HG02884 (cell line): ENCODE measurements around the gene PDE4B.
A peak's percentile ranks its signal among the peaks of the same experiment; 100 is the strongest.

Experiments used
- ATAC-seq: cut with Tn5 transposase; IDR thresholded peaks from one replicate; pipeline ENCODE4 v1.9.1; 2021; ENCODE audit warnings: mild to moderate bottlenecking, moderate library complexity; ENCODE audit not compliant: unreplicated experiment

The PDE4B gene

DNA sequence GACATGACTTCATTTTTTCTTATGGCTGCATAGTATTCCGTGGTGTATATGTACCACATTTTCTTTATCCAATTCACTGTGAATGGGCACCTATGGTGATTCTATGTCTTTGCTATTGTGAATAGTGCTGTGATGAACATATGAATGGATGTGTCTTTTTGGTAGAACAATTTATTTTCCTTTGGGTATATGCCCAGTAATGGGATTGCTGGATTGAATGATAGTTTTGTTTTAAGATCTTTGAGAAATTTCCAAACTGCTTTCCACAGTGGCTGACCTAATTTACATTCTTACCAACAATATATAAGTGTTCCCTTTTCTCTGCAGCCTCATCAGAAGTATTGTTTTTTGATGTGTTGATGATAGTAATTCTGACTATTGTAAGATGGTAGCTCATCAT is 379.6 kb downstream of the PDE4B start:
- no peak for ATAC-seq

DNA sequence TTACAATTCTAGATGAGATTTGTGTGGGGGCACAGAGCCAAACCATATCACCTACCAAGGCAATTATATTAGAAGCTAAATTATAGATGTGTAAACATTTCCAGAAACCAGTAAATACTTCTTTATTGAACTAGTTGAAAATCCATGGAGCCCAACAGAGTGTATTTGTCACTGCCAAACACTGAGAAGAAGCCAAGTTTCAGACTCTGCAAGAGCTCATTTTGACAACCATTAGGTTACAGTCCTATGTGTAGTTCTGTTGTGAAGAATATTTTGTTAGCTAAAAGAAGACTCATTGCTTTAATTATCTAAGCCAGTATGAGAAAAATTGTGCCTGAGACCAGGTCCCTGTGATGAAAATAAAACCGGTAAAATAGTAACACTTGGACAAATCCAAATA is 382.4 kb downstream of the PDE4B start:
- ATAC-seq: no peak

DNA sequence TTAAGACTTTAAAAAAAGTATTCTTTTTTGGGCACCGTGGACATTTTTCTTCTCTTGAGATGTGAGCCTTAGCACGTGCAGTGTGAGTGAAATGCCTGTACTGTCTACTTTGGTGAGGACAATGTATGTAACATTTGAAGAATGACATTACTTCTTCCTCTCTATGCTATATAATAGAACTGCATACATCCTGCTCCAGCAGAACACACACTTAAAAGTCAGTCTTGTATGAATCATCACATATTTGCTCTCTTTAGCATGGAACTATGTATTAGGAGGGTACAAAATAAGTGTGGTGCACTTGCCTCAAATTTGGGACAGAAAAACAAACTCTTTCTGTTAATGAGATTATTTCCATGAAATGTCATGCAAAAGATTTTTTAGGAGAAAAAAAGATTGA is 382.9 kb downstream of the PDE4B start:
- ATAC-seq: no peak

DNA sequence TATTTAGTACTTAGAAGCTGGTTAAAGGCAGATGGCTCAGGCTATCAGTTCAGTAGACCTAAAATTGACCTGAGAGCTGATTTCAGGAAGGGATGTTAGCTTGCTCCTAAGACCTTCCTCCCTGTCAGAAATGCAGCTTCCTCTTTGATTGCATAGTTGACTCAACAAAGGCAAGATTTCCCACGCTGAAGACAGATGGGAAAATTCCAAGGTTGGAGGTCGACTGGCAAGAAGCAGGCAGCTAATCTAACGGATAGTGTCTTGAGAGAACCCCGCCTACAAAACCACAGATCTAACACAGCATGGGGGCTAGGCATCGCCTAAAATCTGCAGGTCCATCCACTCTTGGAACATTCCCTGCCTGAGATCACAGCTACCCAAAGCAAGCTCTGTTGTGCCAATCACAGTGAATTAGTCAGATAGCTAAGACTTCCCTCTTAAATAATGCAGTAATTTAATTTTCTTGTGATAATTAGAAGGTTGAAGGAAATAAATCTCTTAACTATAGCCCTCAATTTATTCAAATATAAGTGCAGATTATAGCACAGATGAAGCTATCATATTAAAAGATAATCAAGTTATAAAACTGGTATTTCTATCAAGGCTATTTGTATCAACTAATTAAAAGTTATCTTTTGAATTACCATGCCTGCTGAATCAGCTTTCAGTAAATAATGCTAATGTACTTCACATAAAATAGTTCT is 383.5 kb downstream of the PDE4B start:
- ATAC-seq: no peak

DNA sequence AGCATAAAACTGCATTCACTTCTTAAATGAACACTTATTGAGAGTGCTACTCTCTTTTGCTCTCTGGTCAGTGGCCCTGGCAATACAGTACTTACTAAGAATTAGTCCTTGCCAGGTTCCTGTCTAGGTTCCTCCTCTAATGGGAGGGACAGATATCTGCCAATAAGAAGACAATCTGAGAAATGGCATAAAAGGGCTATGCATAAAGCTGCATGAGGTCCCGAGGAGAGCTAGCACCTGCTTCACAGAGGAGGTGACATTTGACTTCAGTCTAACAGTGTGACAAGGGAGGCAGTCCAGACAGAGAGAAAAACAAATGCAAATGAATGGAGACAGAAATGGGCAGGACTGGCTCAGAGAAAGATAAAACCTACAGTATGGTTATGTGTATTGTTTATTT is 384.1 kb downstream of the PDE4B start:
- ATAC-seq: no peak

DNA sequence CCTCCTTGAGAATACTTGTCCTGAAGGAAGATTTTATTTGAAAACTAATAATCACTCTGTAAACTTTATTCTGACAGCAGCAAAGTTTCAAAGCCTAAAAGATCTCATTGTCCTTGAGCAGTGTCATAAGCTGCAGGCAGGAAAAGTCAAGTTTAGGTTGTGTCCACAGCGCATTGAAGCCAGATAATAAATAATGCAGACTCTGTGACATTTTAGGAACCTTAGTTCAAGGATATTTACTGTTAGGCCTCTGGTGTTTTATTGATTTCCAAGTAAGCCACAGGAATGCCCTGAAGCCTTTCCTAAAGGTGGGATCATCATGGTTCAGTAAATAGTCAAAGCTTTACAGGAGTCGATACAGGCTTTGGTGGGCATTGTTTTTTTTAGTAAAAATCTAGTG is 384.8 kb downstream of the PDE4B start:
- no peak for ATAC-seq

DNA sequence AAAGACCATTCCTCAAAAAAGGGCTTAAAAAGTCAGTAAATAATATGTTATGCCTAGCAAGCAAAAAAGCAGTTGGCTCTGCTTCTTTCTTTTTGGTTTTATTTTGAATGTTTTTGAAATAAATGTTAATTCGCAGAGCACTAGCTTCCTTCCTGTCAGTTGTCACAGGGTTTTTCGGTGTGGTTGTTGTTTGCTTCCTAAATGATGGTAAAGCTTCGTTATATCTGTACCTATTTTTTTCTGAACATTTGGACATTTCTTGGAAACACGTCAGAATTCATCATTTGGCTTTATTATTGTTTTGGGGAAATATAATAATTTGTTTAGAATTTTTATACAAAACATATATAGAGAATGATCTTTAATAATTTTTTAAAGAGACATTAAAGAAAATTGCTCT is 389.3 kb downstream of the PDE4B start:
- no peak for ATAC-seq

DNA sequence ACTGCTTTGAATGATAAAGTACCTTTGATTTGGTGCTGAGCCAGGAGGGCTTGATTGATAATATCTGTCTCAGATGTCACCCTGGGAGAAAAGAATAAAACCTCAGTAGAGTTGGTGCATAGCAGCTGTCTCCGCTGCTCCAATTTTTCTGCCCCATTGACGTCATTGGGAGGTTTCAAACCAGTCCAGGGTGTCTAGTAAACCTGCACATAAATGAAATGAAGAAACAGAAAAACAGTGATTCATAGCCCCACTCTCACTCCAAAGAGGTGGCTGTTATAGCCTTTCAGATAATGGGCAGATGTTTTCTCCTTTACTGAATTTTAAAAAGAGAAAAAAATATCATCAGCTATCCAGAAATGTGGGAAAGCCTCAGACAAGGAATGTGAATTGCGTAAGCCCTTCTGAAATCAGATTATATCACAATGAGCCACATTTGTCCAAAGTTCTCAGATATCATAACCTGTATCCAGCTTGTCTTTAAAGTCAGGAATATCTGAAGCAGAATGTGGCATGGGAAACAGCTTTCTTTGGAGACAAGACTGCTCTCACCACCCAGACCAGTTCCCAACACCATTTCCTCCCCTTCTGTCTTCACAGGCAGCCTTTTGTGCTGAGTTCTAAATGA is 390.0 kb downstream of the PDE4B start:
- no peak for ATAC-seq

DNA sequence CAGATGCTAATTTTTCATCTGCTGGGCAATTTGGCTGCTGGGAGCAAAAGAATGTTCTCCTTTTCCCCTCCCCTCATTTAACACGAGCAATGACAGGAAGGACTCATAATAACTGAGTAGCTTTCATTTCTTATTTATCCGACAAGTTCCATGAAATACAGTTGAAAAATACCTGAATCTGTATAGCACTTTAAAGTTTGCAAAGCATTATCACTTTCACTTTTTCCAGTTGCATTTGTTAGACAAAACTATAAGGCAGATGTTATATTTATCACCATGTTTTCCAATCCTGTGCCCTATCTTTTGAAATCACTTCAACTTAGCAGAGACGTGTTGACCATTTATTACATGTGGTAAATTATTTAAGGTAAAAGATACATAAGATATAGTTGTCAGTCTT is 390.7 kb downstream of the PDE4B start:
- no peak for ATAC-seq

DNA sequence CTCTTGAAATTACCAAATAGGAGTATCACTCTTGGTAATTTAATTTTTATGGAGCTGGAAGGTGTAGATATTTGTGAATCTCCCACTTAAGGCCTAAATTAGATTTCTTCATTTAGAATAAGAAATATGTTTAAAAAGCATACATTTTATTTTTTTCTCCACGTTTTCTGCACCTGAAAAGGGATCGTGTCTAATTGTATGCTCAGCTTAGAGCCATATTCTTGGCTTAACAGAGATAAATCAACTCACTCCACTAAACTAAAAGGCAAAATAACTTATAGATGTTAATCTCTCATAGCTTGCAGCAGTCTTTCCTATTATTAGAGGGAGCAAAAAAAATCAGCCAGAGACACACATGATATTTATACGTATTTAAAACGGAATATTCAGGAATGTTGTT is 404.4 kb downstream of the PDE4B start:
- ATAC-seq: no peak

DNA sequence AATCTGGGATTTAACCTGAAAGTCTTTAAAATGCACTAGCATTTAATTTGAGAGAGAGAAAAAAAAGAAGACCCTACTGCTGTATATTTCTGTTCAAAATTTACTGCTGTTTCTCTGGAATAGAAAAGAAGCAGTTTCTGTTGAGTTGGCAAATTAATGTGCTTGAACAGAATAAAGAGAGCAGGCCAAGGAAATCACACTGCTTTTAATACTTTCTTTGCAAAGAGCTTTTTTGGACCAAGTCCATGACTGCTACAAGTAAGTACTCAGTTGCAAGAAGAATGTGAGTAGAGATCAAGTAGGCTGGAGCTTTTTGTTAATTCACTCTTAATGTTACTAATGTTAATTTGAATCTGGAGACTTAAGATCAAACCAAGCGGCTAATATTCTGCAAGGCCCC is 405.1 kb downstream of the PDE4B start:
- ATAC-seq: no peak

DNA sequence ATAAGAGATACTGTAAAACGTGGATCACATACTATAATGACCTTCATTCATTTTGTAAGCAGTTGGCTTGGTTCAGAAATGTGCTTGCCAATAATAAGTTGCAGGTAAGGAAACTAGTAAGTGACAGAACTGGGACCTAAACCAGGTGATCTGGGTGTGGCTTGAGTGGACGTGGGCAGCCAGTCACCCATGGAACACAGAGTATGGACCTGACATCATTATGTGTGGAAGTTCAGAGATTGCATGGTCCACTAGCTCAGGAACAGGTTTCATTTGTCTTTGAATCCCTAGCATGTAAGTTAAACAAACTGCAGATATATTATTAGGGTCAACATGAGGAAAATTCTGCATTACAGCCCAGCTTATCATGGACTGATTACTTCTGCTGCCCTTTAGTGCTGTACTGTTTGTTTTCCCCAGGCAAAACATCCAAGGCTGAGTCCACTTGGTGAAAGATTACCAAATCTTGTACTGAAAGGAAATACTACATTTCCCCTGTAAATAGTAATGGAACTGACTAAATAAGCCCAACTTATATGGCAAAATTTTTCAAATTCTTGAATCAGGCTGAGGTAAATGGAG is 414.0 kb downstream of the PDE4B start:
- no peak for ATAC-seq

DNA sequence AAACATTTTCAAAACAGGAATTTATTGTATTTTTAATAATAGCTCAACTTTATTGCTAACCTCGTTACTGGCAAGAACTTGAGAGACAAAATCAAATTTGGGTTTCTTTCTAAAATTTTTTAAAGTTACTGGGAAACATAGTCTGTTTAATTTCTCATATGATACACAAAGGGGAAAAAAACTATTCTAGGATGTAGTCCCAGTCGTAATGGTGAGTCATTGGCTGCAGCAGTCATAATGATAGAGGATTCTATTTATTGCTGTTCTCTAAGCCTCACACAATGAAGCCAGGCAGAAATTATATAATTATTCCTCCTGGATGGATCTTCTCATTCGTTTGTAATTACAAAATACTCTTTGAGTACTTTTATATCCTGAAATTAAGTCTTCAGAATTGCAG is 414.8 kb downstream of the PDE4B start:
- no peak for ATAC-seq

DNA sequence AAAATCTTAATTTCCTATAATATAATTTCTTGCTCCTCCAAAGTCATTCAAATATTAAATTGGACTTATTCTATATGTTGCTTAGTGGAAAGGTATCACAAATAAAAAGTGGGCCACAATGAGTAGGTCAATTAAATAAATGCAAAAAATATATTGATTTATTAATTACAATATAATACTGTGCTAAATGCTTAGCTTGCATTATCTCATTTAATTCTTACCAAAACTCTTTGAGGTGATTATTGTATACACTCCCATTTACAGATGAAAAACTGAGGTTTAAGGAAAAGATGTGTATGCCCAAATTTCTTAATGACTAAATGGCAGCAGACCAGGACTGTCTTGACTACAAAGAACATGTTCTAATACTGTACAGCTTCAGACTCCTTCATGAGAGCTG is 415.9 kb downstream of the PDE4B start:
- ATAC-seq: no peak

DNA sequence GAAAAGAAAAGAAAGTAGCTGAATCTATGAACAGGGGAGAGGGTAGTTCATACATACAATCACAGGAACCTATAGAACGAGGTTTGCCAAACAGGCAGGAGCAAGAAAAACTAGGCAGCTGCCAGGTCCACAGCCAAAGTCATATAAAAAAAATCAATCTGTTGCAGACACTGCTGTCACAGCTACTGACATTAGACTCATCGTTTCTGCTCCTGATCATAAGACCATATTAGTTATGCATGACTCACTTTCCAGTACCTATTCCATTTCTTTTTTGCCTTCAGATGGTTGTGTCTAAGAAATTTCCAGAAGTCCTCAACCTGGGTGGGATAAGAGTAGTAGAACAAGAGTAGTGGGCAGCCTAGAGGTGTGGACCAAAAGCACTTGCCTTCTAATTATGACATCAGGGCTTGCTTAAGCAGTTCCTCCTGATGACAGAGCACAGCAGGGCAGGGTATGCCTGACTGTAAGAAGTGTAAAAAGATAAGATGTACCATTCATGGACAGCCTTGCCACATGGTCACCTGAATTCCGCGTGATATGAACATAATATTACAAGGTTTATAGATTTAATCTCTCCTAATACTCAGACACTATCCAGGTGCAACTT is 418.0 kb downstream of the PDE4B start:
- ATAC-seq: no peak

DNA sequence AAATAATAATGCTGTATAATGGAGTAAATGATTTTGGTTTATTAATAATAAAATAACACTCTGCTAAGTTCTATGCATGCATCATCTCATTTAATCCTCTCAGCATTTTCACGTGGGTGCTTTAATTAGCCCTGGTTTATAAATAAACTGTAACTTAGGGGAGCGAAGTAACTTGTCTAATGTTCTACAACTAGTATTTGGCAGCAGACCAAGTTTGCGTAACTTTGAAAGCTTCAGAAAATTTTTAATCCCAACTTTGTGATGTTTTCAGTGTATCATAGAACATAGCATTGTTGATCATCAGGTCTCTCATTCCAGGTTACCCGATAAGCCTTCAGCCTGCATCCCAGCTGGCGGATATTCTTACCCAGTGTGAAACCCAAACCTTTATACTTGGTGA is 418.8 kb downstream of the PDE4B start:
- no peak for ATAC-seq

DNA sequence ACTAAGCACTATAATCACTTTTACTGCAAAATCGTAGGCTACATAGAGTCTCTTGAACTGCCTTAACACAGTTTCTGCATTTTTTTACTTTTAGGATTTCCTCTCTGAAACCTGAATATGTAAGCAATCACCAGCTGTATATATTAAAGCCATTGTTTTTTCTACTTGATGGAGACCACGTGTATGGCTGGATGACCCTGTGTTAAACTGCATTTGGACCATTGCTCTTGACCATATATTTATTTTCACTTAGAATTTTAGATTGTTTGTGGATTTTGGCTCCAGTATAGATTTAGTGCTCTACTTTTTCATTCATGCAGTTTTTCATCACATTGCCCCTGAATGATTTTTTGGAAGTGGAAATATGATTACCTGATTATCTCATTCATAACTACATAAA is 420.8 kb downstream of the PDE4B start:
- no peak for ATAC-seq

DNA sequence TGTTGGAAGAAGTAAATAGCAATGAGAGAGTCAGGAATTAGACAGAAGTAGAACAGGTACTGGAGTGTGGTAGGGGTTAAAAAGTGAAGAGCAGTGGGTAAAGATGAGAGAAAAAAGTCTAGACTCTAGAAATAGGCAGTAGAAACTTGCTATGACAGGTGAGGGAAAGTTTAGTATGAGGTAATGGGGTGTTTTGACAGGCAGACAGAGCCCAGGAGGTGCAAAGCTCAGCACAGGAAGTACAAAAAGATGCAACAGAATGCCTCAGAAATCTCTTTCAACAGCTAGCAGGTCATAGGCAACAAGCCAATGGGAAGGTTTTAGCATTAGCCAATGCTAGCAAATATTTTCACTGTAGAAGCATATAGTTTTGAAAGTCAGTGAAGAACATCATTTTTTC is 422.2 kb downstream of the PDE4B start:
- ATAC-seq: peak; percentile 56

DNA sequence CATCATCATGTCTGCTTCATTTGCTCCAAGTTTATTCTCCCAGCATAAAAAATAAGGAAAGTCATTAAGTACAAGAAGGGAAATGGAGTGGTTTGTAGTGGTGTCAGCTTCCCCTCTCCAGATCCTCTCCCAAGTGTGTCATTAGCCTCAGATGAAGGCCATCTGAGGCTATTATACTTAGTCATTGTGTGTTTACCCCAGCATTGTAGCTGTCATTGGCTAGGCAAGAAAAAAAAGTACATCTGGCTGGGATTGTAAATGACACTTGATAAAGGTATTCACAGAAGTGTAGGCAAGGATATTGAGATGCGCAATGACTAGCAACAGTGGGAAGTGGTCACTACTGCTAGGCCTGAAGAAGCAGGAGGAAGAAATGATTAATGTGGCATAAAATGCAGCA is 424.3 kb downstream of the PDE4B start:
- ATAC-seq: no peak

DNA sequence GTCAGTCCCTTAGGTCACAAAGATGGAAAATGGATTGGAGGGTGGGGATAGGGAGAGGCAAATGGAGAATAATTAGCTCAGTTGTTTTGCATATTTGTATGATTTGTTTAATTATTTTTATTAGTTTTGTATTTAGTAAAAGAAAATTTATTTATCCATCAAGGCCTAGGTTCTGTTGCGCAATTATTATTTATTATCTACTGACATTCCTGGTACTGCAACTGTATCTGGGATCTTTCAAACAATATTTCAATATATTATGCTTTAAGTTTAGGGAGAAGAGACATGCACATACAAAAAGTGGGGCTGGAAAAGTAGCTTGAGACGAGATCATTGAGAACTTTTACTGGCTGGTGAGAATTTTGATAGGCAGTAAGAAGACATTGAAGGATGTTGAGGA is 424.9 kb downstream of the PDE4B start:
- ATAC-seq: no peak

DNA sequence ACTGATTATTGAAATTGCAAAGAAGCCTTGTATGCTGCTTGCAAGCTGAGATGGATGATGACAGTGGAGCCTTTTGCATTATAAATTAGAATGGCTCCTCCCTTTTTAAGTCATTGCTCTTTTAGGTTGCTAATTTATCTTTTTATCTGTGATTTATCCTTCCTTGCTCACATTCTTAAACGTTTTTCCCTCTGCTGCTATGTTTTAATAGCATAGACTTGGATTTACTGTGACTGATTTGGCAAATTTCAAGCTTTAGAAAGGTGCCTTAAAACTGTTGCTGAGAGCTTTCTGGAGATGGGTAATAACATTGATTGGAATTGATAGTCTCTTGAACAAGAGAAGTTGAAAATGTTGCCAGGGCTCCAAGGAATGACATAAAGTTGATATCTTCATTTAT is 427.8 kb downstream of the PDE4B start:
- no peak for ATAC-seq

DNA sequence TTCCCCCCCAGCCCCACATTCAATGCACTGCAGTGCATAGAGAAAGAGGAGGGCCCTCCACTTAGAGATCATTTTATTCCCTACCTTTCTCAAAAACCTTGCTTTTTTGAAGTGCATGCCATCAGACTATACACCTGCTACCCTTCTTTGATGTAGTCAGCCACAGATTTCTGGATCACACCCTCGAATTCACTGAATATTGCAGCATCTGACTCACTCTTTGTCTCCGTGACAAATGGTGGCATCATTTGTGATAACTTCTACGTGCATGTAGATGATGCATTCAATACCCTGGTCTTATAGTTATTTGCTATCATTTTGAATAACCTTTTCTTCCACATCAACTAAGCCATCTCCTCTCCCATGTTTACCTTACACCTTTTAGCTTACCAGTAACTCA is 431.0 kb downstream of the PDE4B start:
- ATAC-seq: no peak
